Measurements from ENCODE around the gene SLC6A16.
"Not testable (repeated sequence)": the region's sequence is repeated elsewhere in the genome, so short reads cannot be mapped to it uniquely, and the experiment has no call there.

Gene SLC6A16

GRCh38 chr19:49290517-49290916 is 34.5 kb downstream of the SLC6A16 start:
- no peak for TF ChIP-seq ZNF274 (IDR thresholded peaks at IDR 0.05; ENCODE audit: low read depth, low read length)

GRCh38 chr19:49289286-49289685 is 35.7 kb downstream of the SLC6A16 start:
- H3K4me3 ChIP-seq (ENCODE audit: low read length): not testable (repeated sequence)

More at GRCh38 chr19:49290517-49290916, 34.5 kb downstream of the SLC6A16 start:
- no peak overlapping the region for H3K4me3 ChIP-seq (ENCODE audit: low read length)

- H3K4me3 ChIP-seq (ENCODE audit: low read length): not testable (repeated sequence)
Measured at GRCh38 chr19:49288205-49288604, 36.8 kb downstream of the SLC6A16 start.

GRCh38 chr19:49287141-49287770 is 37.7 kb downstream of the SLC6A16 start:
- no peak for TF ChIP-seq ZNF274 (IDR thresholded peaks at IDR 0.05; ENCODE audit: low read depth, low read length)

GRCh38 chr19:49282184-49282583 is 42.8 kb downstream of the SLC6A16 start:
- no peak for TF ChIP-seq ZNF274 (IDR thresholded peaks at IDR 0.05; ENCODE audit: low read depth, low read length)
- no peak overlapping the region for H3K4me3 ChIP-seq (ENCODE audit: low read length)

More at GRCh38 chr19:49287141-49287770, 37.7 kb downstream of the SLC6A16 start:
- H3K4me3 ChIP-seq (ENCODE audit: low read length): no peak overlapping the region

- no peak for TF ChIP-seq ZNF274 (IDR thresholded peaks at IDR 0.05; ENCODE audit: low read depth, low read length)
- no peak overlapping the region for H3K4me3 ChIP-seq (ENCODE audit: low read length)
Measured at GRCh38 chr19:49272204-49272603, 52.8 kb downstream of the SLC6A16 start.

- no peak overlapping the region for H3K4me3 ChIP-seq (ENCODE audit: low read length)
Measured at GRCh38 chr19:49271080-49271753, 53.8 kb downstream of the SLC6A16 start.

GRCh38 chr19:49266409-49266808 is 58.6 kb downstream of the SLC6A16 start:
- not testable (repeated sequence) for H3K4me3 ChIP-seq (ENCODE audit: low read length)

More at GRCh38 chr19:49271080-49271753, 53.8 kb downstream of the SLC6A16 start:
- TF ChIP-seq ZNF274 (IDR thresholded peaks at IDR 0.05; ENCODE audit: low read depth, low read length): no peak

- H3K4me3 ChIP-seq (ENCODE audit: low read length): no peak overlapping the region
- no peak for TF ChIP-seq ZNF274 (IDR thresholded peaks at IDR 0.05; ENCODE audit: low read depth, low read length)
Measured at GRCh38 chr19:49264258-49264657, 60.7 kb downstream of the SLC6A16 start.

GRCh38 chr19:49261602-49262001 is 63.4 kb downstream of the SLC6A16 start:
- no peak overlapping the region for H3K4me3 ChIP-seq (ENCODE audit: low read length)
- no peak for TF ChIP-seq ZNF274 (IDR thresholded peaks at IDR 0.05; ENCODE audit: low read depth, low read length)

GRCh38 chr19:49256691-49257090 is 68.3 kb downstream of the SLC6A16 start:
- no peak for TF ChIP-seq ZNF274 (IDR thresholded peaks at IDR 0.05; ENCODE audit: low read depth, low read length)
- H3K4me3 ChIP-seq (ENCODE audit: low read length): no peak overlapping the region

- no peak for TF ChIP-seq ZNF274 (IDR thresholded peaks at IDR 0.05; ENCODE audit: low read depth, low read length)
- H3K4me3 ChIP-seq (ENCODE audit: low read length): no peak overlapping the region
Measured at GRCh38 chr19:49255674-49256073, 69.3 kb downstream of the SLC6A16 start.

- TF ChIP-seq ZNF274 (IDR thresholded peaks at IDR 0.05; ENCODE audit: low read depth, low read length): no peak
Measured at GRCh38 chr19:49249933-49250332, 75.1 kb downstream of the SLC6A16 start.

GRCh38 chr19:49247676-49248075 is 77.3 kb downstream of the SLC6A16 start:
- H3K4me3 ChIP-seq (ENCODE audit: low read length): no peak overlapping the region
- no peak for TF ChIP-seq ZNF274 (IDR thresholded peaks at IDR 0.05; ENCODE audit: low read depth, low read length)

More at GRCh38 chr19:49249933-49250332, 75.1 kb downstream of the SLC6A16 start:
- H3K4me3 ChIP-seq (ENCODE audit: low read length): no peak overlapping the region

GRCh38 chr19:49244256-49244655 is 80.7 kb downstream of the SLC6A16 start:
- TF ChIP-seq ZNF274 (IDR thresholded peaks at IDR 0.05; ENCODE audit: low read depth, low read length): no peak
- H3K4me3 ChIP-seq (ENCODE audit: low read length): no peak overlapping the region

GRCh38 chr19:49243726-49244125 is 81.3 kb downstream of the SLC6A16 start:
- no peak for TF ChIP-seq ZNF274 (IDR thresholded peaks at IDR 0.05; ENCODE audit: low read depth, low read length)
- no peak overlapping the region for H3K4me3 ChIP-seq (ENCODE audit: low read length)
